NCI-H69 (cell line): ENCODE measurements around the gene GADD45GIP1.
"Not testable (repeated sequence)": the region's sequence is repeated elsewhere in the genome, so short reads cannot be mapped to it uniquely, and the experiment has no call there.

ENCODE experiments used
- DNase-seq: peaks from one replicate; lab custom pipeline; 2025; lab: John Stamatoyannopoulos, UW

GADD45GIP1 gene

GRCh38 chr19:12957389-12957952 is 448 bp upstream of the GADD45GIP1 start:
- DNase-seq: not testable (repeated sequence)

DNA sequence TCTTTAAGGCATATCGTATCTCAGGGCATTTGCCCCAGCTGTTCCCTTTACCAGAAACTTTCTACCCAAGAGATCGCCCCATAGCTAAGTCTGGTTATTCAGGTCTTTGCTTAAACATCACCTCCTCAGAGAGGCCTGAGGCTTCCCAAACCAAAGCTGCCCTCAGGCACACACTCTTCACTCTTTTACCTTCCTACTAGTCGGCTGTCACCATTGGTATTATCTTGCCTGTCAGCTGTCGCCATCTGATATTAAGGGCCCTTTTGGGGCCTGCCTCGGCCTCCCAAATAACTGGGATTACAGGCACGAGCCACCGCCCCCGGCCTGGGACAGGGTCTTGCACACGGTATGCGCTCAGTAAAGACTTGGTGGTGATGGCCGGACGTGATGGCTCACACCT is 1.0 kb downstream of the GADD45GIP1 start:
- no peak for DNase-seq

- DNase-seq: not testable (repeated sequence)
These were observed 1.4 kb downstream of the GADD45GIP1 start for GRCh38 chr19:12955575-12955974.

DNA sequence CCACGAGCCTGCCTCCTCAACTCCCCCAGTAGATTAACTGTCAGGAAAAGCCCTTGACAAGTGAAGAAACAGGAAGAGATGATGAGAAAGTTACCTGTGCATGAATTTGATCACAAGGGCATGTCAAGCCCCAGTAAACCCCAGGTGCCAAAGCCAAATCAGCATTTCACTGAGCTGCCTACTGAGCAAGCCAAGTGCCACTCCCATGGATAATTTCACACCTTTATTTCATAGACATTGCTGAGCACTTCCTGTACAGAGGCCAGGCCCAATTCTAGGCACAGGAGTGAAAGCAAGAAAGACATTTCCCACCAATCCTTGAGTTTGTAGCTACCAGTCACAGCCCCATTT is 2.4 kb downstream of the GADD45GIP1 start:
- peak; percentile 71 for DNase-seq

GRCh38 chr19:12953799-12954611 is 3.0 kb downstream of the GADD45GIP1 start:
- DNase-seq: peak; percentile 95

DNA sequence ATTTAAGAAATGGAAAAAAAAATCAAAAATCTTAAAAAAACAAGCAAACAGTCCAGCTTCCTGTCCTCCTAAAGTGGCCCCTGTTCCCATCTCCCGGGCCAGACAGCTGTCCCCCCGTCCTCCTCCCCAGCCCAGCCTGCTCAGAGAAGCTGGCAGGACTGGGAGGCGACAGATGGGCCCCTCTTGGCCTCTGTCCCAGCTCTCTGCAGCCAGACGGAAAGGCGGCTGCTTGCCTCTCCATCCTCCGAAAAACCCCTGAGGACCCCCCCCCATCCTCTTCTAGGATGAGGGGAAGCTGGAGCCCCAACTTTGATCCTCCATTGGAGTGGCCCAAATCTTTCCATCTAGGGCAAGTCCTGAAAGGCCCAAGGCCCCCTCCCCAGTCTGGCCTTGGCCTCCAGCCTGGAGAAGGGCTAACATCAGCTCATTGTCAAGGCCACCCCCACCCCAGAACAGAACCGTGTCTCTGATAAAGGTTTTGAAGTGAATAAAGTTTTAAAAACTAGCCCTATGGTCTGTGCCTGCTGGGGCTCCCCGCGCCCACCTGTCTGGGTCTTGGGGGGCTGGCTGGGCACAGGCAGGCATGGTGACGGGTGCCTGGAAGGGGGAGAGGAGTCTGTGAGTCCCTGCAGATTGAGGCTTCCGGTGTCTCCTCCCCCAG is 3.8 kb downstream of the GADD45GIP1 start:
- DNase-seq: peak; percentile 90

GRCh38 chr19:12952488-12953137 is 4.4 kb downstream of the GADD45GIP1 start:
- peak; percentile 78 for DNase-seq

- not testable (repeated sequence) for DNase-seq
These were observed 5.0 kb downstream of the GADD45GIP1 start for GRCh38 chr19:12952050-12952449.

- DNase-seq: peak; percentile 33
These were observed 7.4 kb downstream of the GADD45GIP1 start for GRCh38 chr19:12949363-12950283.

GRCh38 chr19:12948612-12949362 is 8.2 kb downstream of the GADD45GIP1 start:
- no peak for DNase-seq

DNA sequence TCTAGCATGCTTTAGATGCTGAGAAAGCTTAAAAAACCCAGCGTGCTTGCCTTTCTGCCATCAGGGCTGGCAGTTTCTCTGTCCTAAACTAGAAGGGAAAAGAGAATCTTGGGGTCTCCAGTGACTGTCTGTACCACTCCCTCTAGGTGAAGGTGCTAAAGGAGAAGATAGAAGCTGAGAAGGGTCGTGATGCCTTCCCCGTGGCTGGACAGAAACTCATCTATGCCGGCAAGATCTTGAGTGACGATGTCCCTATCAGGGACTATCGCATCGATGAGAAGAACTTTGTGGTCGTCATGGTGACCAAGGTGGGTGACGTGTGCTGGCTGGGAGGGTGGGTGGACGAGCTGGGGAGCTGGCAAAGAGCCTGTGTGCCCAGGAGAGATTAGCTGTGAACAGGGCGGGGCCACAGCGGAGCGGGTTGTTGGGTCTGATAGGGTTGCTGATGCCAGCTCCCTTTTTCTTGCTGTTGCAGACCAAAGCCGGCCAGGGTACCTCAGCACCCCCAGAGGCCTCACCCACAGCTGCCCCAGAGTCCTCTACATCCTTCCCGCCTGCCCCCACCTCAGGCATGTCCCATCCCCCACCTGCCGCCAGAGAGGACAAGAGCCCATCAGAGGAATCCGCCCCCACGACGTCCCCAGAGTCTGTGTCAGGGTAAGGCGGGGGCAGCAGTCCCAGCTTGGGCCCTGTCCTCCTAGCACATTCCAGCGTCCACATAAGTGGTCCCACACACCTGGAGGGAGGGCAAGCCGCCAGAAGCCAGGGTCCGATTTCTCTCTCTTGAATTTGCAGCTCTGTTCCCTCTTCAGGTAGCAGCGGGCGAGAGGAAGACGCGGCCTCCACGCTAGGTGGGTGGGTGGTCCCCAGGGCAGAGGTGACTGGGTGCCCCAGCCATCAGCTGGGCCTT is 9.1 kb downstream of the GADD45GIP1 start:
- no peak for DNase-seq

DNA sequence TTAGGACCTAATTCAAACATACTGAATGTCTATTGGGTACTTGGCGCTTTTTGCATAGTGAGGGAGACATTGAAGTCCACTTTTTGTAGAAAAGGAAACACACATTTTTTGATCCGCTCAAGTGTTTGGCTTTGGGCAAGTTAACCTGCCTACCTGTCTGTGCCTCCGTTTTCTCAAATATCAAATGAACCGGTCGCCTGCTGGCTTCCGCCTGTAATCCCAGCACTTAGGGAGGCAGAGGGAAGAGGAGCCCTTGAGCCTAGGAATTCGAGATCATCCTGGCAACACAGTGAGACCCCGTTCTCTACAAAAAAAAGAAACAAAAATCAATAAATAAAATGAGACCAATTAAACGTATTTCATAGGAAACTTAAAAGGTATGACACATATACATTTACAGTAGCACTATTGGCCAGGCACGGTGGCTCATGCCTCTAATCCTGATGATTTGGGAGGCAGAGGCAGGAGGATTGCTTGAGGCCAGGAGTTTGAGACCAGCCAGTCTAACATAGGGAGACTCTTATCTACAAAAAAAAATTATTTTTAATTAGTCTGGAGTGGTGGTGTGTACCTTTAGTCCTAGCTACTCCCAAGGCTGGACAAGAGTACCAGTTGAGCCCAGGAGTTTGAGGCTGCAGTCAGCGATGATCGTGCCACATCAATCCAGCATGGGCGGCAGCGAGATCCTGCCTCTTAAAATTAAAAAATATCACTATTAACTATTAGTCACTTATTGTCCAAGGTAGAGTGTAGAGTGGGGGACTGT is 10.1 kb downstream of the GADD45GIP1 start:
- DNase-seq: no peak

- peak; percentile 84 for DNase-seq
These were observed 10.8 kb downstream of the GADD45GIP1 start for GRCh38 chr19:12946092-12946721.

GRCh38 chr19:12945479-12946091 is 11.4 kb downstream of the GADD45GIP1 start, which contains the start of gene RAD23A:
Gene RAD23A (plus strand): TSS chr19:12945862. CDS start chr19:12945949, 87 bp downstream.
- peak; percentile 99 for DNase-seq

GRCh38 chr19:12944104-12944674 is 12.8 kb downstream of the GADD45GIP1 start:
- DNase-seq: no peak

GRCh38 chr19:12943437-12944044 is 13.5 kb downstream of the GADD45GIP1 start:
- DNase-seq: no peak

- no peak for DNase-seq
These were observed 16.1 kb downstream of the GADD45GIP1 start for GRCh38 chr19:12940897-12941296.
